Peyer's patch (tissue), 4 donors: ENCODE data around the gene PARP15.

Experiments
- POLR2A ChIP-seq, 2 donors: fragments of 450-650 bp; IDR thresholded peaks; one replicate each; pipeline ENCODE4 v1.5.1; 2017; ENCODE audit warnings: antibody characterized with exemption in 2 of 2, mild to moderate bottlenecking in 2 of 2, moderate library complexity in 2 of 2
- TF ChIP-seq, protein P1 (sequence below), 6 experiments: fragments of 450-650 bp in 4 of 6; fragments of 200-600 bp in 2 of 6; sonication (generic) in 1 of 6; IDR thresholded peaks; one replicate each; pipeline ENCODE4 v1.5.1; 2017 to 2019; ENCODE audit warnings: antibody characterized with exemption in 6 of 6, mild to moderate bottlenecking in 3 of 6, moderate library complexity in 1 of 6

DNA sequence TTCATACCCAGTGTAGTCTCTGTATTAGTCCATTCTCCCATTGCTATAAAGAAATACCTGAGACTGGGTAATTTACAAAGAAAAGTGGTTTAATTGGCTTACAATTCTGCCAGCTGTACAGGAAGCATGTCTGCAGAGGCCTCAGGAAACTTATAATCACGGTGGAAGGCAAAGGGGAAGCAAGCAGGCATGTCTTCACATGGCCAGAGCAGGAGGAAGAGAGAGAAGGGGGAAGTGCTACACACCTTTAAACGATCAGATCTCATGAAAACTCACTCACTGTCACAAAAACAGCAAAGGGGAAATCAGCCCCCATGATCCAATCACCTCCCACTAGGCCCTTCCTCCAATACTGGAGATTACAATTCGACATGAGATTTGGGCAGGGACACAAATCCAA, 96.9 kb downstream of the PARP15 start:
- TF ChIP-seq, protein P1, sequence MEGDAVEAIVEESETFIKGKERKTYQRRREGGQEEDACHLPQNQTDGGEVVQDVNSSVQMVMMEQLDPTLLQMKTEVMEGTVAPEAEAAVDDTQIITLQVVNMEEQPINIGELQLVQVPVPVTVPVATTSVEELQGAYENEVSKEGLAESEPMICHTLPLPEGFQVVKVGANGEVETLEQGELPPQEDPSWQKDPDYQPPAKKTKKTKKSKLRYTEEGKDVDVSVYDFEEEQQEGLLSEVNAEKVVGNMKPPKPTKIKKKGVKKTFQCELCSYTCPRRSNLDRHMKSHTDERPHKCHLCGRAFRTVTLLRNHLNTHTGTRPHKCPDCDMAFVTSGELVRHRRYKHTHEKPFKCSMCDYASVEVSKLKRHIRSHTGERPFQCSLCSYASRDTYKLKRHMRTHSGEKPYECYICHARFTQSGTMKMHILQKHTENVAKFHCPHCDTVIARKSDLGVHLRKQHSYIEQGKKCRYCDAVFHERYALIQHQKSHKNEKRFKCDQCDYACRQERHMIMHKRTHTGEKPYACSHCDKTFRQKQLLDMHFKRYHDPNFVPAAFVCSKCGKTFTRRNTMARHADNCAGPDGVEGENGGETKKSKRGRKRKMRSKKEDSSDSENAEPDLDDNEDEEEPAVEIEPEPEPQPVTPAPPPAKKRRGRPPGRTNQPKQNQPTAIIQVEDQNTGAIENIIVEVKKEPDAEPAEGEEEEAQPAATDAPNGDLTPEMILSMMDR (IDR thresholded peaks at IDR 0.05): no peak
- TF ChIP-seq POLR2A (IDR thresholded peaks at IDR 0.05): no peak
